ENCODE data around the gene RAB3C.

Gene RAB3C

GRCh38 chr5:58737671-58738070 is 154.8 kb downstream of the RAB3C start:
- no peak for DNase-seq

- DNase-seq = no peak
Measured at GRCh38 chr5:58738336-58738735, 155.5 kb downstream of the RAB3C start.

DNA sequence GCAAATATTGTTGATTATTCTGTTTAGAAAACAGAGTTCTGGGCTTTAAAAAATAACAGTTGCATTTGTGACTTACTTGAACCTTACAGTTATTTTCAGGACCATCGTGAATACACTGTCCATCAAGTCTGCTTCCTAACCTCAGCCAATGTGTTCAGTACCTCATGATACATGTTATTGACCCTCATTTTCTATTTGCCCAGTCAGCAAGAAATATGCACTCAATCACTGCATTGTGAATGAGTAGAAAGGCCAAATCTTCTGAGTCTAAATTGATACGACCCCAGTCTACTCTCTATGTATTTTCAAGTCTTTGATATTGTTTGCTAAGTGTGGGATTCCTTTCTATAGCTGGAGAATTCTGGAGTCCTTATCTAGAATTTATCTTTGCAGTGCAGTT is 156.2 kb downstream of the RAB3C start:
- no peak for DNase-seq

DNA sequence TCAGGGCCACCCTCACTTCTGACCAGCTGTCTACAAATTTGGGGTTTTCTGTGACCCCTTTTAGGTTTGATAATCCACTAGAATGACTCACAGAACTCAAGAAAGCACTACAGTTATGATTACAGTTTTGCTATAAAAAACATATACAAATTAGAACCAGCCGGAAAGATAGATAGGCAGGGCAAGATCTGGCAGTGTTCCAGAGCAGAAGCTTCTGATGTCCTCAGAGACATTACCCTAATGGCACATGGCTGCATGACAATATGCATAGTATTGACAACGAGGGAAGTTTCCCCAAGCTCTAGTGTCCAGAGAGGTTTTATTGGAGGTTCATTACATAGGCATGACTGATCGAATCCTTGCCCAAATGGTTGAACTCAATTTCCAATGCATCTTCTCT is 158.1 kb downstream of the RAB3C start:
- no peak for DNase-seq

DNA sequence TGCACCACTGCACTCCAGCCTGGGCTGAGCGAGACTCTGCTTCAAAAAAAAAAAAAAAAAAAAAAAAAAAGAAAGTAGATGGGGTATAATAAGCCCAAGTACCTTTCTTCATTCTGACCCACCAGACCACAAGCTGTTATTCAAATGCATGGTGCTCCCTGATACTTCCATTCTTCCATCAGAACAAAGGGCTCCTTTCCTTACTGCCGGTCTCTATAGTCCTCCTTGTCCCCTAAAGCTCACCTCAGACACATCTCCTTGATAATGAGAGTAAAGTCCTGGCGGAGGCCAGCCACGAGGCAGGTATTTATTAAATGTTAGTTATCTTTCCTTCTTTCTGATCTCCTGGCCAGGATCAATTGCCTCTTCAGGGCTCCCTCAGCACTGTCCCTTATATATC is 162.5 kb downstream of the RAB3C start:
- no peak for DNase-seq

GRCh38 chr5:58746321-58746720 is 163.4 kb downstream of the RAB3C start:
- DNase-seq = no peak

GRCh38 chr5:58750036-58750435 is 167.2 kb downstream of the RAB3C start:
- DNase-seq = no peak

GRCh38 chr5:58751222-58751837 is 168.5 kb downstream of the RAB3C start:
- no peak for DNase-seq

- no peak for DNase-seq
Measured at GRCh38 chr5:58752104-58752503, 169.2 kb downstream of the RAB3C start.

GRCh38 chr5:58753446-58753845 is 170.6 kb downstream of the RAB3C start:
- DNase-seq = no peak

GRCh38 chr5:58754250-58754649 is 171.4 kb downstream of the RAB3C start:
- no peak for DNase-seq

DNA sequence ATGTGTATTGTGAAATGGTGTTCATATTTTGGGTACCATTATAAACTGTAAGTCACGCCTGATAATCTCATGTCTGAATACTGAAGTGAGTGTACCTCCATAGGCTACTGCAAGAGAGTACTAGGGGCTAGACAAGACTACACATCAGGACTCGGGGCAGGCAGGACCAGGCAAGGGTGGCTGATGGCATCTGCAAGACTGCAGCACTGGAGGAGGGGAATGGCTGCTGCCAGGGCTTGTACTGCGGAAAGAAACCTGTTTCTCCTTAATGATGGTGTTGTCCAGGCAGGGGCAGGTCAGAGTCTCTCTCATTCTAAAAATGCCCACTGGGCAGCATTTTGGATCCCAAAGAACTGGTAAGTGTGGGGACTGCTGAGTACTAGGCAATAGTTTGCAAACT is 172.5 kb downstream of the RAB3C start:
- DNase-seq = no peak

DNA sequence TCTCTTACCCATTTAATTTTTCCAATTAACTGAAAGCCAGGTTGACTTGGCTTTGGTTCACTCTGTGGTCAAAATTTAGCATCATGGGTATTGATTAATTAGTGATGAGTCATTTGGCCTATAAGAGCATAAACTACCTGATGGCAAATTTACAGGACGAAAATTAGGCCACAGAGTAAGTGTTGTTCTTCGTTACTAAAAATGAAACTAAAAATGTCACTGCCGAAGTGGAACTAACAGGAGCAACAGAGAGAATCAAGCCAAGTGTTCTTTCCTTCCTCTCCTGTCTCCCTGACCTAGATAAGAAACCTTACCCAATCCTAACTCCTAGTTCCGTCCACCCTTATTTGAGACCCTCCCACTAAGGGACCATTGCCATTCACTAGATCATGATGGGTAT is 176.9 kb downstream of the RAB3C start:
- no peak for DNase-seq

GRCh38 chr5:58760222-58760621 is 177.3 kb downstream of the RAB3C start:
- DNase-seq = no peak

DNA sequence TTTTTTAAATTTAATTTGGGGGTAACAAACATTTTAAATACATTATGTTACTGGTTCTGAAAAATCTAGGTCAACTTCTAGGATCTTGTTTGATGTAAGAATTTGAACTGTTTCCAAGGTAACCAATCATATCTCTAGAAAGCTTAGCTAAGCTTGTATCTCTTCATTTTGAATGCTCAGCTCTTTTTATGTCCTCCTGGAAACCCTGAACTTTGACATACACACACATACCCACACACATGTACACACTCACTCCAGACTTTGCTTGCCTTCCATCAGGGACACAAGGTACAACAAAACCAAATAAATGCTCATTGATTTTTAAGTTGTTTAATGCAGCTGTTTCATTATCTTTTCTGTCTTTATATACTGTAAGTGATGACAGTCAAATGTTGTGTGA is 178.5 kb downstream of the RAB3C start:
- no peak for DNase-seq

- DNase-seq = no peak
Measured at GRCh38 chr5:58763390-58763789, 180.5 kb downstream of the RAB3C start.

- no peak for DNase-seq
Measured at GRCh38 chr5:58764199-58764598, 181.3 kb downstream of the RAB3C start.

- DNase-seq = no peak
Measured at GRCh38 chr5:58765058-58765457, 182.2 kb downstream of the RAB3C start.

- DNase-seq = no peak
Measured at GRCh38 chr5:58767104-58767503, 184.2 kb downstream of the RAB3C start.

DNA sequence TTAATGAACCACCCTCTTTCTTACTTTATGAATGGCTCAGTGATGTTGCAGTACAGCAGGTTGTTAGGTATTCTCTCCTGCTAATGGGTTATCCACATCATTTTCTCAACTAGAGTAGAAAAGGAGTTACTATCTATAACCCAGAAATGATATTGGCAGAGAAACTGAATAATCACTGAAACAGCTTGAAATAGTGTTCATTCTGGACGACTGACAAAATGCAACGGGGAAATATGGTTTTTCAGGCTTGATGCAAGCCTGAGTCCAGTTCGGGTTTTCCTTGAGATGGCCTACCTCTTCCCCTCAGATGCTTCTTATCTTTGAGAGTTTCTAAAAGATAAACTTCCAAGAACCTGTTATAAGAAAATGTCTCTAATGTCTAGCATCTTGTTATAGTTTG is 187.3 kb downstream of the RAB3C start:
- DNase-seq = no peak

GRCh38 chr5:58771796-58772195 is 188.9 kb downstream of the RAB3C start:
- DNase-seq = no peak

DNA sequence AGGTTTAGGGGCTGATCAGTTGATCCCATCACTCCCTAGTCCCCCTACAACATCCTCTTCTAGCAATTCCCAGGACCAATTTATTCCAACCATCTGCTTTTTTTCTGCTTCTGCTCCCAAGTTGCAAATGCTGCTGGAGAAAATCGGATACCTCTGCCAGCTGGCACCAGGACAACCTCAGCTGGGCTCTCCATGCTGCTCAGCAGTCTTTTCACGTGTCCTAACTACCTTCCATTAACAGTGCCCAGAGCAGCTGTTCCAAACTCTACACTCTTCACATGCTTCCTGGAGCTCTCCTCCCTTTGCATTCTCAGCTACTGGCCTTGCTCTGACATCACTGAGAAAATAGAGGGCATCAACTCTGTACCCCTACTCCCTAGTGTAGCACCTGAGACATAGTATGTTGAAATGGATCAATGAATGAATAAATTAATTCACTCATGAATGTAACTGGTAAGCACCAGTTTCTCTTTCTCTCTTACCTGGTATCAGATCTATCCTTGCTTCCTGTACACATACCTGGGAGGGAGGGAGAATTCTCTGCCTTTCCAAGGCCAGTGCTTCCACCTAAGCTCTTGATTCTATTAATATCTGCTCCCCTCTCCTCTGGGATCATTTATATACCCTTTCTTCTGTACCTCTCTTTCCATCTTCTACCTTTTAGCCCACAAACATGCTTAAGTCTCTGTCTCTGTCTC is 191.0 kb downstream of the RAB3C start:
- DNase-seq = peak; percentile 33

- no peak for DNase-seq
Measured at GRCh38 chr5:58774937-58775336, 192.1 kb downstream of the RAB3C start.

DNA sequence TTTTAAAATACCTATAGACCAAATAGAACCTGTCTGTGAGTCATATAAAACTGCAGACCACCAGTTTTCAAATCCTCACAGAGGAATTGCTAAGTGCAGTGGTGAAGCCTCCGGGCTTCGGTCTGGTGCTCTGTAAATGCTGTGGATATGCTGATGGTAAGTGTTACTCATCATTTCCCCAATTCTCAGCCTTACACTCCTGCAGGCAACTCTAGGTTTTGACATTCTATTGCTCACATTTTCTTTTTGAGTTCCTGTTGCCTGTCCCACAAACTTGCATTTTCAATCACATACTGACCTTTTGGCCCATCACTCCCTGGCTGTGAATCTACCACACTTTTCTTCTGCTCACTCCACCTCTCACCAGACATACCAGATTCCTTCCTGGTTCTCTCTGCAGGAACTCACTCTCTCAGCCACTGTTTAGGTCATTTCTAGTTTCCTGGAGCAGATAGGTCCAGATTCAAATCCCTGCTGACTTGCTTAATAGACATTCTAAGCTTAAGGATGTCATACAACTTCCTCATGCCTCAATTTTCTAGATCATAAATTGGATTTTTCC is 192.9 kb downstream of the RAB3C start:
- DNase-seq = no peak

DNA sequence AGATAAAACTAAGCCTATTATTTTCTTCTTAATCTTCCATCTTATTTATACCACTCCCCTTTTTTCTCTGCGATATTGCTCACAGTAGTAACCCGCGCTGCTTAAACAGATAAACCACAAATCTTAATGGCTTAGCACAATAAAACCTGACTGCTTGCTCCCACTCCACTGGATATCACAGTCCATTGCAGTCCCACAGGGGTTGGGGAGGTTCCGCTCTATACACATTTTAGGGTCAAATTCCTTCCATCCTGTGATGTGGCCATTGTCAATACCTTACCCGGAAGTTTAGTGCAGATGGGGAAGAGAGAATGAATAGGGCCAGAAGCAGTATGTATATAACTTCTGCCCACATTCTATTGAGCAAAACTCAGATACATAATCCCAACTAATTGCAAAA is 193.7 kb downstream of the RAB3C start:
- DNase-seq = no peak
